Left lobe of liver (tissue), 2 donors: Measurements from ENCODE around the gene PRDX5. TPM values are rescaled to one million over a fixed set of nuclear protein-coding genes. Genes with fewer than 3 reads are reported as not detected.

ENCODE experiments used
- ATAC-seq: fragments of 200-7000 bp; cut with Tn5 transposase; one replicate; pipeline ENCODE4 v1.9.1; 2020; ENCODE audit warnings: mild to moderate bottlenecking, moderate library complexity
- DNase-seq: peaks from one replicate; pipeline ENCODE4 v3.0.0-alpha.2; 2020; ENCODE audit warnings: low spot score
- total RNA-seq: library from RNA; stranded (reverse); gene quantifications from one replicate; pipeline ENCODE4 v1.2.1, GENCODE V29; 2021
- donor health status: DM: no; HTN: no; CAD: no; lungs with moderate emphysema.
- donor health status: DM: no; HTN: yes; CAD: no.

PRDX5 gene
- total RNA-seq, 1 donor from 2014 or later, result 96.4 TPM

GRCh38 chr11:64343767-64344559, 26.0 kb downstream of the PRDX5 start:
- DNase-seq, result no peak
- ATAC-seq, result peak; percentile 21

DNA sequence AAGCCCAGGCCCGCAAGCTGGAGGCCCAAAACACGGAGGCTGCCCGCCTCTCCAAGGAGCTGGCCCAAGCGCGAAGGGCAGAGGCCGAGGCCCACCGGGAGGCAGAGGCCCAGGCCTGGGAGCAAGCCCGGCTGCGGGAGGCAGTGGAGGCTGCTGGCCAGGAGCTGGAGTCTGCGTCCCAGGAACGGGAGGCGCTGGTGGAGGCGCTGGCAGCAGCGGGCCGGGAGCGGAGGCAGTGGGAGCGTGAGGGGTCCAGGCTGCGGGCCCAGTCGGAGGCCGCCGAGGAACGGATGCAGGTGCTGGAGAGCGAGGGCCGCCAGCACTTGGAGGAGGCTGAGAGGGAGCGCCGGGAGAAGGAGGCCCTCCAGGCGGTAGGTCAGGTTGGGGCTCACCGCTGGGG, 26.9 kb downstream of the PRDX5 start:
- ATAC-seq (no peak), DNase-seq (no peak)

DNA sequence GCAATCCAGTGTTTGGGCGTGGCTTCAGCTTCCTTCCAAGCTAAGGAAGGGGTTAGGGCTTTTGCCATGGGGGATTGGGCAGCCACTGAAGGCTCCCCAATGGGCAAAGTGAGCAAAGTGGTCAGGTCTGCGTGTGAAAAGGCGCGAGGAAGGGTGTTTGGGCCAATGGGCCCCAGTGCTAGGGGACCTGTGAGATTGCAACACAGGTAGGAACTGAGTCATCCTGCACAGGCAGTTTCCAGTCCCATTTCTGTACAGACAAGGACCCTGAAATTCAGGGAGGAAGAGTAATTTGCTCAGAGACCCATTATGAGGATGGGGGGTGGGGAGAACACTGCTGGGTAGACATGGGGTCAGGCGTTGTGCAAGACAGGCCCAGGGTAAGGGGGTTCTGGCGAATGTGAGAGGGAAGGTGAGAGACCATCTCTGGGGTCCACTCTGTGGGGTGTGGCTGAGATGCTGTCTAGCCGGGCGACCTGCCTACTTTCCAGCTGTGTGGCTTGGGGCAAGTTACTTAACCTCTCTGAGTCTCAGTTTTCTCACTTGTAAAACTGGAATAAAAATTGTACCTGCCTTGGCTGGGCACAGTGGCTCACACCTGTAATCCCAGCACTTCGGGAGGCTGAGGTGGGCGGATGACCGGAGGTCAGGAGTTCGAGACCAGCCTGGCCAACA, 29.4 kb downstream of the PRDX5 start:
- DNase-seq, result no peak
- ATAC-seq, result no peak

DNA sequence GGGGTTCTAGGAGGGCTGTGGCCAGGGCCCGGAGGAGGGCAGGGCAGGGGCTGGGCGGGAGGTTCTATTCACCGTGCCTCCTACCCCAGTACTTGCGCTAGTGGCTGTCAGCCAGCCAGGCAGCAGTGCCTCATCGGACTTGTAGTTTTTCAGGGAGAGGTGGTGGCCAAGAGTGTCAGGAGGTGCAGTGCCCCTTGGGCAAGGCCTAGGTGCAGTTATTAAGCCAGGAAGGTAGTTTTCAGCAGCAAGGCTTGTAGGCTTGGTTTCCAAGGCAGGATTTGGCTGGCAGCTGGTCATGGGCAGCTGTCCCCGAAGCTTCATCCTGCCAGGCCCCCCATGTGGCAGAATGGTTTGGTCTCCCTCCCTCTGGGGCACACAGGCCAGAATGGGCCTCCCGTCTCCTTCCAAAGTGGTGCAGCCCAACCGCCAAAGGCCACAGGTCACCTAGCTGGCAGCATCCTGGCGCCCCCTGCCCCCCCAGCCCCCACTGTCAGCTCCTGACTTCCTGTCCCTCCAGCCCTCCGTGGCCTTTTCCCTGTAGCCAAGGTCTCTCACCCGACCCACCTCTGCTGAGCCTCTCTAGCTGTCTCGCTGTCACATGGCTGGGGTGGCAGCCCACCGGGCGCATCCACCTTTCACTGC, 30.6 kb downstream of the PRDX5 start:
- DNase-seq (no peak), ATAC-seq (no peak)

- ATAC-seq (no peak), DNase-seq (no peak)
These were observed 31.1 kb downstream of the PRDX5 start for GRCh38 chr11:64349025-64349387.

GRCh38 chr11:64349404-64349803, 31.5 kb downstream of the PRDX5 start:
- ATAC-seq, result no peak
- DNase-seq, result no peak

GRCh38 chr11:64351136-64351631, 33.3 kb downstream of the PRDX5 start:
- DNase-seq (no peak), ATAC-seq (no peak)

GRCh38 chr11:64352099-64352994, 34.4 kb downstream of the PRDX5 start:
- ATAC-seq (no peak), DNase-seq (no peak)

DNA sequence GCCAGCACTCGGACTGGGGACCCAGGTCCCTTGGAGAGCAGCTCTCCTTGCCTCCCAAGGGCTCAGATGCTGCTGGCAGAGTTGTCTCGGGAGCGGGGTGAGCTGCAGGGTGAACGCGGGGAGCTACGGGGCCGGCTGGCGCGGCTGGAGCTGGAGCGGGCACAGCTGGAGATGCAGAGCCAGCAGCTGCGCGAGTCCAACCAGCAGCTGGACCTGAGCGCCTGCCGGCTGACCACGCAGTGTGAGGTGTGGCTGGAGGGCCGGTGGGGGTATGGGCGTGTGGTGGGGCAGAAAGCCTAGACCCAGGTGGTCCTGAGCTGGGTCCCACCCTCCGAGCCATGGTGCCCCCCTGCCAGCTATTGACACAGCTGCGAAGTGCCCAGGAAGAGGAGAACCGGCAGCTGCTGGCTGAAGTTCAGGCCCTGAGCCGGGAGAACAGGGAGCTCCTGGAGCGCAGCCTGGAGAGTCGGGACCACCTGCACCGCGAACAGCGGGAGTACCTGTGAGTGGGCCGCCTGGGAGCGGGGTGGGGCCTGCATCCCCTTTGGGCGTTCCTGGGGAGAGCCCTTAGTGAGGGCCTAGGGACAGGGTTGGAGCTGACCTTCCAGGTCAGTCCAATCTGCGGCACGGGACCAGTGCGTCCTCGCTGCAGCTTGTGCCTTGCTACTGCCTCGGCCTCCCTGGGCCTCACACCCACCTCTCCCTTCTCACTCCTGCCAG, 35.2 kb downstream of the PRDX5 start:
- no peak for DNase-seq
- ATAC-seq, result no peak

DNA sequence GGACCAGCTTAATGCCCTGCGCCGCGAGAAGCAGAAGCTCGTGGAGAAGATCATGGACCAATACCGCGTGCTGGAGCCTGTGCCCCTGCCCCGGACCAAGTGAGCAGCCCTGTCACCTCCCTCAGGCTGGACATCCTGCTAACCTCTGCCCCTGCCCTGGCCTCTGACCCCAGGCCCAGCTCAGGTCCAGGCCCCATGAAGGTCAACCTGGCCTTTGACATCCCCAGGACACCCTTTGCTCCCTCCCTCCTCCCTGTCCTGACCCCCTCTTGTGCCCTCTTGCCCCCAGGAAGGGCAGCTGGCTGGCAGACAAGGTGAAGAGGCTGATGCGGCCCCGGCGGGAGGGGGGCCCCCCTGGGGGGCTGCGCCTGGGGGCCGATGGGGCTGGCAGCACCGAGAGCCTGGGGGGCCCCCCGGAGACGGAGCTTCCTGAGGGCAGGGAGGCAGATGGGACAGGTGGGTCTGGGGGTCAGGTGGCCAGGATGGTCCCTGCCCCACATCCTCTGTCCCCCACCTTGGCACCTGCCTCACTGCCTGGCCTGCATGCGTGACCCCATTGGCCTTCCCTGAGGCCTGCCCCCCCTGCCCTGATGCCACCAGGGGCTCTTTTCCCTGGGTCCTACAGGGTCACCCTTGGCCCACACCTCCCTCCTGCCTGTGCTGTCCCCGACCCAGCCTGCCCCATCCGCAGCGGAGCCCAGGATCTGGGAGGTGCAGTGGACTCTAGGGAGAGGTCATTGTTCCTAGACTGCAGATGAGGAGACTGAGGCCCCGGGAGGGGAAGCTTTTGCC, 36.0 kb downstream of the PRDX5 start:
- ATAC-seq (peak; percentile 29), DNase-seq (peak; percentile 50)

GRCh38 chr11:64355078-64355940, 37.4 kb downstream of the PRDX5 start:
- ATAC-seq, result peak; percentile 74
- peak; percentile 76 for DNase-seq

GRCh38 chr11:64356498-64357411, 38.8 kb downstream of the PRDX5 start:
- no peak for DNase-seq
- ATAC-seq, result no peak

- DNase-seq (no peak), ATAC-seq (no peak)
These were observed 39.5 kb downstream of the PRDX5 start for GRCh38 chr11:64357446-64357845.

- DNase-seq, result no peak
These were observed 40.1 kb downstream of the PRDX5 start for GRCh38 chr11:64357904-64358535.

GRCh38 chr11:64358536-64358906, 40.6 kb downstream of the PRDX5 start:
- DNase-seq (no peak), ATAC-seq (peak; percentile 45)

More at GRCh38 chr11:64357904-64358535, 40.1 kb downstream of the PRDX5 start:
- no peak for ATAC-seq

DNA sequence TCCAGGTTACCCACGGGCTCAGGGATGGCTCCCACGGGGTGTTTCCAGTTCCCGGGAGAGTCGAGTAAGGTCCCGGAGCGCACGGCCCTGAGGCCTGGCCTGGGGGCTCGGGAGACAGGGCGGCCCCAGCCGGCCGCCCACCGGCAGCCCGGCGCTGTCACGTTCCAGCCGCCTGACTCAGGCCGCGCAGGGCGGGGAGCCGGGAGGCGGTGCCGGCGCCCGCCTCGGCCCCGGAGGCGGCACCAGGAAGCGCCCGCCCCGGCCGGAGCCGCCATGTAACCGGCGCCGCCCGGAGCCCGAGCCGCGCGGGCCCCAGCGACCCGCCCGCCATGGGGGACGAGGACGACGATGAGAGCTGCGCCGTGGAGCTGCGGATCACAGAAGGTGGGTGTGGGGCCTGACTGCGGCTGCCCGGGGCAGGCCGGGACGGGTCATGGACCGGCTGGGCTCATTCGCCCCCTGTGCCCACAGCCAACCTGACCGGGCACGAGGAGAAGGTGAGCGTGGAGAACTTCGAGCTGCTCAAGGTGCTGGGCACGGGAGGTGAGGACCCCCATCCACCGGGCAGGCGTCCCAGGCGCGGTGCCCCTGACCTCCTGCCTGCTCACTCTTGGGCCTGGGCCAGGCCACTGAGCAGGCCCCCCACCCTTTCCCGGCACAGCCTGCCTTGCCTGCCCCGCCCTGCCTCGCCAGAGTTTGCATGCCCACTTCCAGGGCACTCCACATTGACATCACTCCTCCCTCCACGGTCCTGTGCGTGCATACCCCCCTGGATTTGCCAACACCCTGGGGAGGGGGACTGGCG, 41.2 kb downstream of the PRDX5 start, which contains the start of gene RPS6KA4:
Gene RPS6KA4 (plus strand): TSS at position 256 of the 805 bp plus-strand sequence. CDS start 74 bp downstream, at position 330.
- peak; percentile 86 for ATAC-seq
- peak; percentile 70 for DNase-seq
